Stimulated activated CD8-positive, alpha-beta memory T cell treated with anti-CD3 and anti-CD28 coated beads, Interleukin-7, amount 100 ng/mL, for 24 hours (primary cell): ENCODE data around the gene ARMC12.
"Not testable (repeated sequence)": the region's sequence is repeated elsewhere in the genome, so short reads cannot be mapped to it uniquely, and the experiment has no call there.

ENCODE experiments used
- DNase-seq: peaks from one replicate; pipeline ENCODE4 v3.0.0-alpha.2; 2020; ENCODE audit warnings: low read depth

Gene ARMC12

DNA sequence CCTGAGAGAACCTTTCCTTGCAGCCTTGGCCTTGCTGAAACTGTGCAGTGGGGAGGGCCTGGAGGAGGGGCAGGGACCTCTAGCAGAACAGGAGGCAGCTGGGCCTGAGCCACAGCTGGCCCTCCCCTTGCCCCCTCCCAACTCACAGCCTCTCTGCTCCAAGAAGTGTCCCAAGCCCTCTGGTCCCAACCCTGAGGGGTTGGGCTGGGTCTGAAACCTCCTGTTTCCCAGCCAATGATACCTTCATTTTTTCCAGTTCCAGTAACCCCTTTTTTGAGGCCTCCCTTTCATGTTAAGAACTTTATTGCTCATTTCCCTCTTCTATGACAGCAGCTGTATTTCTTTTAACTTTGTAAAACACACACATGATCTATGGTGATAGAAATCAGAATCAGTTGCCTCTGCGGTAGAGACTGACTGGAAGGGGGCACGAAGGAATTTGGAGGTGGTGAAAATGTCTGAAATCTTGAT lies 17.9 kb upstream of the ARMC12 start:
- DNase-seq: no peak

GRCh38 chr6:35719404-35719829 lies 17.4 kb upstream of the ARMC12 start:
- no peak for DNase-seq

DNA sequence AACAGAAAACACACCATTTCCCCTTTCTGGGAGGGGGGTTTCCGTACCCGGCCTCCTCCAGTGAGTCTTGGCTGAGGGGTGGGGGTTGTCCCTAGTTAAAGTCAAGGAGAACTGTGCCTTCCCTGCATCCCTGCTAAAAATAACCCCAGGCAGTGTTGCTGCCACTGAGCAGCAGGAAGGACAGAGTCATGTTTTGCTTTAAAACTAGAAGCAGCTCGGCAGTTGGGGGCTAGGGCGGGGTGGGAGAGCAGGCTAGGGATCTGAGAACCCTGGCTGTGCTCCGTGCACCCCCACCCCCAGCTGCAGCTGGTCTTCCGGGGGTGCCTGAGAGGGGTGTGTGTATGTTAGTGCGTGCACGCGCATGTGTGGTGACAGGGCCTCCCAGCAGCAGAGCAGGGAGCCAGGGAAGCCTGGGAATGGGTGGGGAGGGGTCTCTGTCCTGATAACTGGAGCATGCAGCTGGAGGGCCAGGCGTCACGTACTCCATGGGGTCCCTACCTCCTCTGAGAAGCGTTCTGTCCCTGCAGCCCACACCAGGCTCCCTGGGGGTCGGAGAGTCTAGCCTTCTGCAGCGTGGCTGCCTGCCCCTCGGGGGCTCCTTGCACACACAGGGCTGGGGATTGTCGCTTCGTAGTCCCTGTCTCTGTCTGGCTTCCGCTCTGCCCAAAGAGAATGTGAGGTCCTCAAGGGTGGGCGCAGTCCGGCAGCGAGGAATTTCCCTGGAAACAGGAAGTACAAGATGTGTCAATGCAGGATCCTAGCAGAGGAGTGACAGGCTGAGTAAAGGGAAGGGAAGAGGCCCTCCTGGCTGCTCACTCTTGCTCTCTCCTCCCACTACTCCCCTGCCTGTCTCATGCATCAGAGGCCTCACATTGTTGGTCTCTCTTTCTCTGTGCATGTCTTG lies 16.8 kb upstream of the ARMC12 start:
- DNase-seq: no peak

GRCh38 chr6:35722121-35722761 lies 14.6 kb upstream of the ARMC12 start:
- no peak for DNase-seq

DNA sequence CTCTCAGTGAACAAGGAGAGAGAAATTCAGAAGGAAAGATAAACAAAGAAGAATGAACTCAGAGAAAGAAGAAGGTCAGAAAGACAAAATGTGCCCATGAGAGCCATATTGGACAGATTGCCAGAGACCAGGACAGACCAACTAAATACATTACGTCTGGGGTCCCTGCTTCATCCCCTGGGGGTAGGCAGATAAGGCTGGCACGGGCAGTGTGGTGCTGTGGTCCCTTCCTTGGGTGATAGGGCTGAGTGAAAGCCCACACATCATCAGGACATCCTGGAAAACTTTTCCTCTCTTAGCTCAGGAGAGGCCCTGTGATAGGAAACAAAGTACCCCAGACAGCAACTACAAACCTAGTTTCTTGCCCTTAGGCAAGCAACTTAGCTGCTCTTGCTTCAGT lies 13.2 kb upstream of the ARMC12 start:
- DNase-seq: no peak

DNA sequence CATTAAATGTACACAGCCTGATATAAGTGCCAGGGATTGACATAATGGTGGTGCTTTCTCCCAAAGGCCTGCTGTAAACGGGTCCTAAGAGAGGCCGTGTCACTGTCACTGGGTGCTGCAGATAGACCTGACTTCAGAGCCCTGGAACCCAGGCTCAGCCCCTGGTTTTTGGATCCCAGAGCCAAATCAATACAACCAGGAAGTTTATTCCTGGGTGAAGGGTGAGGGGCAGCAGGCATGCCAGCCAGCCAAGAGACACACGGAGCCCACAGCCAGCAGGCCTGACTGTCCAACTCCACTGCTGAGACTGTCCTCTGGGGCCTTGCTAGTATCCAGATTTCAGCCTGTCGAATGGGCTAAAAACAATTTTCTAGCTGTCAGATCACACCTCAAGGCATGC lies 12.8 kb upstream of the ARMC12 start:
- no peak for DNase-seq

DNA sequence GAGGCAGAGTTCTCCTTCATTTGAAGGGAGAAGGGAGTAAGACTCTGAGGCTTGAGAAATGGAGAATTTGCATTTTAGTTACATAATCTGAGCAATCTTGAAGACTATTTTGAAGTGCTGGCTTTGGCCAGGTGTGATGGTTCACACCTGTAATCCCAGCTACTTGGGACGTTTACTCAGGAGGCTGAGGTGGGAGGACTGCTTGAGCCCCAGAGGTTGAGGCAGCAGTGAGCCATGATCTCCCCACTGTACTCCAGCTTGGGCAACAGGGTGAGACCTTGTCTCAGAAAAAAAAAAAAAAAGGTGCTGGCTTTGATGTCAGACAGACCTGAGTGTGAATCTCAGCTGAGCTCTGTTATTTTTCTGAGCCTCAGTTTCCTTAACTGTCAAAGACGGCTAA lies 12.4 kb upstream of the ARMC12 start:
- DNase-seq: no peak

- DNase-seq: no peak
Observed at GRCh38 chr6:35725081-35725708, 11.6 kb upstream of the ARMC12 start.

DNA sequence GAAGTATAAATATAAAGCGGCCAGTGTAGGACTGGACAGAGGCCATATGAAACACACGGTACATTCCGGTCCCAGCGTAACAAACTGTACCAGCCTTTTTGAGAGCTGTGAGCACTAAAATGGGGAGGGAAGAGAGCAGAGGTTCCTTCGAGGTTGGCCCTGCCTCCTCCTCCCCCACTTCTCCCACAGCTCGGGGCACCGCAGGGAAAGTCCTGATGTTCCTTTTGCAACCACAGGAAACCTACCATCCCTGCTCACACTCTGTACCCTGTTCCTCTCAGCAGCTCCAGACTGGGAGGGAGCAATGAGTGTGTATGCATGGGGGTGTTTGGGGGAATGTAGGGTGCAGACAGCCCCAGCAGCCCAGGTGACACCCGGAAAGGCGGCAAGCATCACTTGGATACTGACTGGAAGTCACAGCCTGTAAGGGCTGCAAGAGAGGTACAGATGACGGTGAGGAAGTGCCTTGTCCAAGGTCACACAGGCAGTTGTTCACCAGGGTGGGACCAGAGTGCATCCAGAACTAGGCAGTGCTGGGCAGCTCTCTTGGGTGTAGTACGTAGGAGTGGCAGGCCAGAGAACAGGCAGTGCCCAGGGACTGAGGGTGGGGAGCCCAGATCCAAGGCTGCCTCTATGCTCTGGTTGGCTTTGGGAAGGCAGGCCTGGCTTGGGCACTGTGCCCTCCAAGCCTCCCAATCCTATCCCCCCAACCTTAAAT lies 11.0 kb upstream of the ARMC12 start:
- no peak for DNase-seq

DNA sequence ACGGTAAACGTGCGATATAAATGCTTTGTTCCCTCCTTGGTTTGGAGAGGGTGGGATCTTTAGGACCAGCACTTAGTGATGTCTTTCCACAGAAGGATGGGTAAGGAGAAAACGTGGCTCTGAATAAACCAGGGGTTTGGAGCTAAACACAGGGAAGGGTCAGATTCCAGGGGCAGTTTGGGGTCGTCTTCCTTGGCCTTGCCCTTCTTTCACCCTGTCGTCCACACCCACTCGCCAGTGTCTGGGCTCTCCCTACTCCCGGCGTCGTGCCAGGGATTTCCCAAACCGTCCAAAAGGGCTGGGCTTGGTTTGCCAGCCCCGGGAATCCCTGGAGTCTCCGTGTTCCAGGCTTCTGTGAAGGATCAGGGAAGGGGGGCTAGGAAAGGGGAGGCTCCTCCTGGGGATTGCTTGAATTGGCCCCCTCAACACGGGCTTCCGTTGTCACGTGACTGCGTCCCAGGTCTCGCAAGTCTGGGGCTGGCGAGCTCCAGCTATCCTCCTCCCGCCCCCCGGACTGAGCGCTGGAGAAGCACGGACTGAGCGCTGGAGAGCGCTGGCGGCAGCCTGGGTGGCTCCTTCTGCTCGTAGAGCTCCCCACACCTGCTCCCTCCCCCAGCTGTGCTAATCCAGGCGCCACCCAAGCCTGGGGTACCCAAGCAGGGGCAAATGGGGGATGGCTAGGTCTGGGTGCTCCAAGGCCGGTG lies 9.4 kb upstream of the ARMC12 start:
- no peak for DNase-seq

GRCh38 chr6:35727935-35728682 lies 8.7 kb upstream of the ARMC12 start:
- DNase-seq: peak; percentile 63

- no peak for DNase-seq
Observed at GRCh38 chr6:35728683-35729678, 7.9 kb upstream of the ARMC12 start.

DNA sequence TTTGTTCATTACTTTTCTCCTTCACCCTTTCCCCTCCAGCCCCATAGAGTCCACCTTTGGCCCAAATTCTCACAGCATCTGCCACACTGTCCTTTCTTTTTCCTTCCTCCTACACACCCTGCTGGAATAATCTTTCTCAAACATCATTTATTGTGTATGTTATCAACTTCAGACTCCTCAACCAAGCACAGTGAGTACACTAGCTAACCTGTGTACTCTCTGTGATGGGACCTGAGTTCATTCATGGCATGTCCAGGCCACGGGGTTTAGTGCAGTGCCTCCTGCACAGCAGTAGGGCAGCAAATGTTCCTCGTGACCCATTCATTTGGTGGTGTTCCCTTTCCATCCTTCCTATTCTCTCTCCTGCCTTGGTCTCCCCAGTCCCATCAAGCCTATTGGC lies 7.1 kb upstream of the ARMC12 start:
- no peak for DNase-seq

- DNase-seq: no peak
Observed at GRCh38 chr6:35730745-35731413, 6.0 kb upstream of the ARMC12 start.

GRCh38 chr6:35731414-35731735 lies 5.5 kb upstream of the ARMC12 start:
- DNase-seq: peak; percentile 96

DNA sequence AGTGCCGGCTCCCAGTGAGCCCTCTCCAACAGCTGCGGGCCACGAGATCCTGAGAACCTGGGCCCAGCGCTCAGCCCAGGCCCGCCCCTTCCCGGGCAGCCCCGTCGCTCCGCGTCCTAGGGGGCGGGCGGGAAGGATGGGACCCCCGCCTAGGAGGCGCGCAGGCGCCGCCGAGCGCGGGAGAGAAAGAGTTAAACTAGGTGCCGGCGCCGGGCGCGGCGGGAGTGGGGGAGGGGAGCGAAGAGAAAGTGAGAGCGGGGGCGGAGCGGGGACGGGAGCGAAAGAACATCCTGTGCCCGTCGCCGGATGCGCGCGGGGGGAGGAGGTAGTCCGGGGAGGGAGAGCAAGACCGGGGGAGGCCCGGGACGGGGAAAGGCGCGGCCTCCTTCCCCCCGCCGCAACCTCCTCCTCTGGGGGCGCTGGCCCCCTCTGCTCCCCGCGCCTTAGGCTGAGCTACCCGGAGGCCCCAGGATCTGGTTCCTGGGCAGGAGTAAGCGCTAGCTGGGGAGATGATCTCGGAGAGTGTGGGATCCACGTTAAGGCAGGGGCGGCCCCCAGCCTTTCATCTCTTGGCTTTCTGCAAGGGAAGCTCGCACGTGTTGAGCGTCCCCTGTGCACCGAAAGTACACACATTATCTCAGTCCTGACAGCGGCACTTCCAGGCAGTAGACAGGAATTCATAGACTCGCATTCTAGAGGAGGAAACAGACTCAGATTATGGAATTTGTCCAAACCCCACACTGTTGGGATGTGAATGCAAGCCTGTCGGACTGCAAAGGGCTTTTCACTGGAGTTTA lies 4.9 kb upstream of the ARMC12 start:
- DNase-seq: peak; percentile 92

- no peak for DNase-seq
Observed at GRCh38 chr6:35733633-35734032, 3.2 kb upstream of the ARMC12 start.

- not testable (repeated sequence) for DNase-seq
Observed at GRCh38 chr6:35734319-35734718, 2.5 kb upstream of the ARMC12 start.
